Measurements from ENCODE around the gene CLTB.

- TF ChIP-seq CTCF (IDR thresholded peaks at IDR 0.05; ENCODE audit: low read depth, low read length) = no peak
- TF ChIP-seq POLR2A (IDR thresholded peaks at IDR 0.05; ENCODE audit: extremely low read depth, insufficient read length) = no peak
Measured at GRCh38 chr5:176444742-176445141, 28.4 kb upstream of the CLTB start.

Measured in NB4 (cell line).